B cell (primary cell): ENCODE measurements around the gene SLC25A13. TPM values are rescaled to one million over a fixed set of nuclear protein-coding genes. Genes with fewer than 3 reads are reported as not detected.

Source experiments
- ATAC-seq: fragments of 200-7000 bp; cut with Tn5 transposase; one replicate; pipeline ENCODE4 v1.10.0; 2021; ENCODE audit warnings: low read depth, mild to moderate bottlenecking, moderate number of reproducible peaks, moderate library complexity
- CTCF ChIA-PET: fragments of 350-600 bp; sonication (Branson Sonifier 250); formaldehyde crosslinking; loops from one replicate; lab custom pipeline; 2021; ENCODE audit warnings: antibody characterized with exemption, inconsistent platforms; lab: Charles Lee
- POLR2A ChIA-PET: fragments of 350-600 bp; sonication (Branson Sonifier 250); formaldehyde crosslinking; loops from one replicate; lab custom pipeline; 2021; ENCODE audit warnings: antibody characterized with exemption; lab: Charles Lee
- DNase-seq: peaks from one replicate; pipeline ENCODE4 v3.0.0; 2013
- H2AFZ ChIP-seq: 2 replicates; pipeline ENCODE4 v1.6.1; 2012; ENCODE audit warnings: mild to moderate bottlenecking, low read depth, low read length; ENCODE audit not compliant: insufficient read depth, poor library complexity, severe bottlenecking
- H3K27ac ChIP-seq, 2 donors: 1 replicate in 1 of 2; 2 replicates in 1 of 2; pipeline ENCODE4 v1.5.1; 2012 to 2013; ENCODE audit warnings: low read length in 2 of 2, mild to moderate bottlenecking in 2 of 2, moderate library complexity in 1 of 2
- H3K27me3 ChIP-seq, 4 experiments: fragments of 200-600 bp in 1 of 4; sonication (generic) in 1 of 4; replicated peaks in 1 of 4; 1 replicate in 2 of 4; 2 replicates in 2 of 4; pipeline versions ENCODE4 v1.6.1 to v1.7.0; 2013 to 2016; ENCODE audit warnings: low read length in 3 of 4, mild to moderate bottlenecking in 2 of 4, mixed read lengths in 1 of 4, moderate library complexity in 1 of 4; ENCODE audit not compliant: insufficient read depth in 4 of 4, control insufficient read depth in 3 of 4; ENCODE audit errors: control extremely low read depth in 1 of 4
- H3K36me3 ChIP-seq, 2 experiments: replicated peaks in 1 of 2; 1 replicate in 1 of 2; 2 replicates in 1 of 2; pipeline versions ENCODE4 v1.6.1 to v1.7.1; 2013; ENCODE audit warnings: low read length in 1 of 2; ENCODE audit not compliant: insufficient read depth in 2 of 2, control insufficient read depth in 1 of 2; ENCODE audit errors: control extremely low read depth in 1 of 2, extremely low read depth in 1 of 2
- H3K4me1 ChIP-seq, 2 donors: fragments of 200-600 bp in 1 of 2; sonication (generic) in 1 of 2; 1 replicate in 1 of 2; 2 replicates in 1 of 2; pipeline versions ENCODE4 v1.5.1 to v1.6.1; 2013 to 2017; ENCODE audit warnings: low read length in 2 of 2; ENCODE audit not compliant: control insufficient read depth in 2 of 2, insufficient read depth in 2 of 2
- H3K4me2 ChIP-seq: replicated peaks from 2 replicates; pipeline ENCODE3; 2012; ENCODE audit warnings: mild to moderate bottlenecking, low read depth, low read length; ENCODE audit not compliant: poor library complexity, severe bottlenecking
- H3K4me3 ChIP-seq, 5 experiments: fragments of 200-600 bp in 1 of 5; sonication (generic) in 1 of 5; 1 replicate in 3 of 5; 2 replicates in 2 of 5; pipeline versions ENCODE4 v1.5.1 to v1.7.0; 2011 to 2016; ENCODE audit warnings: low read length in 4 of 5, mild to moderate bottlenecking in 4 of 5, low read depth in 2 of 5, control low read depth in 1 of 5, moderate library complexity in 1 of 5; ENCODE audit not compliant: insufficient read depth in 1 of 5; ENCODE audit errors: control extremely low read depth in 1 of 5, extremely low read depth in 1 of 5
- H3K79me2 ChIP-seq: fragments of 200-600 bp; sonication (generic); one replicate; pipeline ENCODE4 v1.6.0; 2016; ENCODE audit warnings: low read length; ENCODE audit not compliant: control insufficient read depth, insufficient read depth
- H3K9ac ChIP-seq: fragments of 200-600 bp; sonication (generic); 2 replicates; pipeline ENCODE4 v1.6.1; 2017; ENCODE audit warnings: mild to moderate bottlenecking, low read length, moderate library complexity
- H3K9me3 ChIP-seq, 3 donors: one replicate each; pipeline versions ENCODE4 v1.6.1 to v1.7.1; 2013; ENCODE audit warnings: low read length in 2 of 3; ENCODE audit not compliant: control insufficient read depth in 2 of 3, insufficient read depth in 1 of 3; ENCODE audit errors: control extremely low read depth in 1 of 3
- H4K20me1 ChIP-seq: 2 replicates; pipeline ENCODE4 v1.6.0; 2012; ENCODE audit warnings: mild to moderate bottlenecking, low read length; ENCODE audit not compliant: insufficient read depth, control insufficient read depth, poor library complexity, severe bottlenecking
- H3K27ac Mint-ChIP-seq: one replicate; pipeline ENCODE4 v1.8.0; 2021; ENCODE audit warnings: mixed read lengths
- H3K27me3 Mint-ChIP-seq: one replicate; pipeline ENCODE4 v1.8.0; 2021; ENCODE audit warnings: mixed read lengths
- H3K4me1 Mint-ChIP-seq: one replicate; pipeline ENCODE4 v1.8.0; 2021; ENCODE audit warnings: mixed read lengths
- H3K4me3 Mint-ChIP-seq: one replicate; pipeline ENCODE4 v1.8.0; 2021; ENCODE audit warnings: mixed read lengths
- H3K9me3 Mint-ChIP-seq: one replicate; pipeline ENCODE4 v1.8.0; 2022; ENCODE audit warnings: mixed read lengths; ENCODE audit not compliant: insufficient read depth
- EZH2 ChIP-seq: IDR thresholded peaks from 2 replicates; pipeline ENCODE4 v1.6.1; 2012; ENCODE audit warnings: borderline replicate concordance, low read depth, mild to moderate bottlenecking, moderate library complexity, low read length; ENCODE audit not compliant: insufficient read depth, poor library complexity, severe bottlenecking
- WGBS: methylation state at CpG from one replicate; pipeline ENCODE4 v1.1.5; 2013; ENCODE audit warnings: missing lambda C conversion rate; ENCODE audit not compliant: insufficient coverage; 5-methylcytosine and 5-hydroxymethylcytosine counted together
- intact Hi-C: fragments of 100-400 bp; cut with micrococcal nuclease; formaldehyde crosslinking; loops from one replicate; pipeline ENCODE4 v1.10.0; 2022
- polyA plus RNA-seq: library from polyadenylated mRNA; depleted of rRNA; stranded (reverse); fragments of >200 nt; gene quantifications from 2 replicates; pipeline ENCODE4 v1.2.3, GENCODE V29; 2012
- total RNA-seq, 2 donors: library from RNA; stranded (reverse); fragments of 120-200 nt in 1 of 2; gene quantifications; 1 replicate in 1 of 2; 2 replicates in 1 of 2; pipeline versions ENCODE4 v1.2.3 to v1.2.4, GENCODE V29; 2013 to 2022
- TF ChIP-seq, protein P1 (sequence below): fragments of 200-600 bp; IDR thresholded peaks from one replicate; pipeline ENCODE4 v1.8.0; 2022; ENCODE audit warnings: antibody characterized with exemption, mild to moderate bottlenecking

The SLC25A13 gene
- total and polyA plus RNA-seq, 2 donors (not counting 1 experiment from before 2014, with no cell fraction given): 12.5 to 30.9 TPM

DNA sequence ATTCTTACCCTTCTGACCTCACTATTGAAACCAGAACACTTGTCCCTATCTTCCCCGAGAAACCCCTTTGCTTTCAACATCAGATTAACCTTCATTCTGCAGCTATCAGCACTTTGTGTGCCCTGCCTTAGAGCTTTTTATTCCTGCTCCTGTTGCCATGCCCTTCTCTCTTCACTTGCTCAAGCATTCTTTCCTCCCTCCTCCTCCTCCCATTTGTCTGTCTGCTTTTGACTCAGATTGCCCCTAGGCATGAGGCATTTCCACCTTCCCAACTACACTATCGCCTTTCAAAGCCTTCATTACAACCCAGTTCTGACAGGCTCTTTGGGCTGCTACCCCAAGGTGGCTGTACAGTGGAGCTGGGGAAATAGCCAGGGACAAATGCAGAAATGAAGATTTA is 143.3 kb downstream of the SLC25A13 start:
- DNase-seq (no peak), ATAC-seq (no peak)
- Histone ChIP-seq H3K4me3 (no peak overlapping the region), H3K4me1 (no peaks in the 10 kb centered on the region), H3K4me2 (no peak overlapping the region), H4K20me1 (no peaks in the 10 kb centered on the region), H3K27me3 (no peaks in the 10 kb centered on the region), H3K9me3 (no peaks in the 10 kb centered on the region), H3K79me2 (no peaks in the 10 kb centered on the region), H3K36me3 (peaks cover 0 to 25% of the 10 kb centered on the region in 2 experiments), H3K9ac (no peak overlapping the region), H2AFZ (no peak overlapping the region), H3K27ac (no peak overlapping the region)
- H3K4me1 Mint-ChIP-seq: no peaks in the 10 kb centered on the region
- no peak overlapping the region for H3K4me3 Mint-ChIP-seq
- no peaks in the 10 kb centered on the region for H3K27me3 Mint-ChIP-seq
- intact Hi-C loops: no loop called here
- no peaks in the 10 kb centered on the region for H3K9me3 Mint-ChIP-seq
- ChIA-PET CTCF (no interaction called here), POLR2A (no interaction called here)
- TF ChIP-seq, protein P1, sequence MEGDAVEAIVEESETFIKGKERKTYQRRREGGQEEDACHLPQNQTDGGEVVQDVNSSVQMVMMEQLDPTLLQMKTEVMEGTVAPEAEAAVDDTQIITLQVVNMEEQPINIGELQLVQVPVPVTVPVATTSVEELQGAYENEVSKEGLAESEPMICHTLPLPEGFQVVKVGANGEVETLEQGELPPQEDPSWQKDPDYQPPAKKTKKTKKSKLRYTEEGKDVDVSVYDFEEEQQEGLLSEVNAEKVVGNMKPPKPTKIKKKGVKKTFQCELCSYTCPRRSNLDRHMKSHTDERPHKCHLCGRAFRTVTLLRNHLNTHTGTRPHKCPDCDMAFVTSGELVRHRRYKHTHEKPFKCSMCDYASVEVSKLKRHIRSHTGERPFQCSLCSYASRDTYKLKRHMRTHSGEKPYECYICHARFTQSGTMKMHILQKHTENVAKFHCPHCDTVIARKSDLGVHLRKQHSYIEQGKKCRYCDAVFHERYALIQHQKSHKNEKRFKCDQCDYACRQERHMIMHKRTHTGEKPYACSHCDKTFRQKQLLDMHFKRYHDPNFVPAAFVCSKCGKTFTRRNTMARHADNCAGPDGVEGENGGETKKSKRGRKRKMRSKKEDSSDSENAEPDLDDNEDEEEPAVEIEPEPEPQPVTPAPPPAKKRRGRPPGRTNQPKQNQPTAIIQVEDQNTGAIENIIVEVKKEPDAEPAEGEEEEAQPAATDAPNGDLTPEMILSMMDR: no peak
- no peak for TF ChIP-seq EZH2
- H3K27ac Mint-ChIP-seq: no peak overlapping the region
- WGBS: 100% methylated on average over 1 of the region's 2 CpGs

DNA sequence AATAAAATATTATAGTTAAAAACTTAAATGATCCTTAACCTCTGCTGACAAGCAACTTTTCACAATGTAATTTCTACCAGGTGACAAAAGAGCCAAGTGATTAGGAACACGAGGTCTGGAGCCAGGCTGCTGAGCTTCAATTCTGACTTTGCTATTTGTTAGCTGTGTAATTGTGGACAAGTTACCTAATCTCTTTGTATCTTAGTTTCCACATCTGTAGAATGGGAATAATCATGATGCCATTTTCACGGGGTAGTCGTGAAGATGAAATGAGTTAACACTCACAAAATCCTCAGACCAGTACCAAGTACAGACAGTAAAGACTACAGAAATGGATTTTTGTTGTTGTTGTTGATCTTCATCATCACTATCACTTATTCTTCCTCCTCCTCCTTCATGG is 144.5 kb downstream of the SLC25A13 start:
- no peak for ATAC-seq
- Mint-ChIP-seq H3K27me3 (no peaks in the 10 kb centered on the region), H3K9me3 (no peaks in the 10 kb centered on the region), H3K4me3 (no peak overlapping the region), H3K27ac (no peak overlapping the region), H3K4me1 (no peaks in the 10 kb centered on the region)
- Histone ChIP-seq H2AFZ (no peak overlapping the region), H3K36me3 (peaks cover 0 to 14% of the 10 kb centered on the region in 2 experiments), H3K27ac (no peak overlapping the region), H3K9ac (no peak overlapping the region), H3K4me2 (no peak overlapping the region), H3K9me3 (no peaks in the 10 kb centered on the region), H3K4me3 (no peak overlapping the region), H3K4me1 (no peaks in the 10 kb centered on the region), H4K20me1 (no peaks in the 10 kb centered on the region), H3K27me3 (no peaks in the 10 kb centered on the region), H3K79me2 (no peaks in the 10 kb centered on the region)
- intact Hi-C loops: no loop called here
- no CpG with 5 or more reads among the region's 3 CpGs for WGBS
- ChIA-PET CTCF (no interaction called here), POLR2A (no interaction called here)
- no peak for DNase-seq
- TF ChIP-seq, protein P1: no peak
- no peak for TF ChIP-seq EZH2
